Activated B cell treated with CpG ODN at 0.5 μM for 24 hours (primary cell): ENCODE results near the gene DPEP3. TPM values are rescaled to one million over a fixed set of nuclear protein-coding genes. Genes with fewer than 3 reads are reported as not detected.

Experiments used
- ATAC-seq: fragments of 200-7000 bp; cut with Tn5 transposase; one replicate; pipeline ENCODE4 v1.10.0; 2021; ENCODE audit warnings: low read depth, mild to moderate bottlenecking, moderate library complexity
- CTCF ChIA-PET: fragments of 350-600 bp; sonication (Branson Sonifier 250); formaldehyde crosslinking; loops from one replicate; lab custom pipeline; 2021; ENCODE audit warnings: antibody characterized with exemption; lab: Charles Lee
- POLR2A ChIA-PET: fragments of 350-600 bp; sonication (Branson Sonifier 250); formaldehyde crosslinking; loops from one replicate; lab custom pipeline; 2021; ENCODE audit warnings: antibody characterized with exemption; lab: Charles Lee
- DNase-seq: peaks from one replicate; pipeline ENCODE4 v3.0.0; 2022
- H3K27ac Mint-ChIP-seq: one replicate; pipeline ENCODE4 v1.8.0; 2020; ENCODE audit warnings: mixed read lengths
- H3K27me3 Mint-ChIP-seq: one replicate; pipeline ENCODE4 v1.8.0; 2021; ENCODE audit warnings: mixed read lengths
- H3K36me3 Mint-ChIP-seq: one replicate; pipeline ENCODE4 v1.8.0; 2021; ENCODE audit warnings: low read depth, mixed read lengths
- H3K4me1 Mint-ChIP-seq: one replicate; pipeline ENCODE4 v1.8.0; 2021; ENCODE audit warnings: mixed read lengths
- H3K4me3 Mint-ChIP-seq: one replicate; pipeline ENCODE4 v1.8.0; 2020; ENCODE audit warnings: mild to moderate bottlenecking, mixed read lengths
- H3K9me3 Mint-ChIP-seq: one replicate; pipeline ENCODE4 v1.8.0; 2020; ENCODE audit warnings: mixed read lengths
- intact Hi-C: fragments of 100-400 bp; cut with micrococcal nuclease; formaldehyde crosslinking; loops from one replicate; pipeline ENCODE4 v1.15.1; 2024
- total RNA-seq: library from RNA; stranded (reverse); gene quantifications from 2 replicates; pipeline ENCODE4 v1.2.3, GENCODE V29; 2022
- TF ChIP-seq, protein P1 (sequence below): fragments of 200-600 bp; IDR thresholded peaks from one replicate; pipeline ENCODE4 v1.8.0; 2022; ENCODE audit warnings: antibody characterized with exemption, mild to moderate bottlenecking

The DPEP3 gene
- total RNA-seq, 1 donor from 2014 or later, result 0.38 TPM

GRCh38 chr16:67945392-67945933 is 34.8 kb downstream of the DPEP3 start:
- no peak overlapping the region for H3K4me3 Mint-ChIP-seq
- intact Hi-C loops, result no loop called here
- TF ChIP-seq, protein P1, sequence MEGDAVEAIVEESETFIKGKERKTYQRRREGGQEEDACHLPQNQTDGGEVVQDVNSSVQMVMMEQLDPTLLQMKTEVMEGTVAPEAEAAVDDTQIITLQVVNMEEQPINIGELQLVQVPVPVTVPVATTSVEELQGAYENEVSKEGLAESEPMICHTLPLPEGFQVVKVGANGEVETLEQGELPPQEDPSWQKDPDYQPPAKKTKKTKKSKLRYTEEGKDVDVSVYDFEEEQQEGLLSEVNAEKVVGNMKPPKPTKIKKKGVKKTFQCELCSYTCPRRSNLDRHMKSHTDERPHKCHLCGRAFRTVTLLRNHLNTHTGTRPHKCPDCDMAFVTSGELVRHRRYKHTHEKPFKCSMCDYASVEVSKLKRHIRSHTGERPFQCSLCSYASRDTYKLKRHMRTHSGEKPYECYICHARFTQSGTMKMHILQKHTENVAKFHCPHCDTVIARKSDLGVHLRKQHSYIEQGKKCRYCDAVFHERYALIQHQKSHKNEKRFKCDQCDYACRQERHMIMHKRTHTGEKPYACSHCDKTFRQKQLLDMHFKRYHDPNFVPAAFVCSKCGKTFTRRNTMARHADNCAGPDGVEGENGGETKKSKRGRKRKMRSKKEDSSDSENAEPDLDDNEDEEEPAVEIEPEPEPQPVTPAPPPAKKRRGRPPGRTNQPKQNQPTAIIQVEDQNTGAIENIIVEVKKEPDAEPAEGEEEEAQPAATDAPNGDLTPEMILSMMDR, result no peak
- H3K36me3 Mint-ChIP-seq, result peaks cover 16% of the 10 kb centered on the region
- ATAC-seq (no peak), DNase-seq (no peak)
- no peak overlapping the region for H3K27ac Mint-ChIP-seq
- no peaks in the 10 kb centered on the region for H3K9me3 Mint-ChIP-seq
- H3K27me3 Mint-ChIP-seq, result no peaks in the 10 kb centered on the region
- ChIA-PET CTCF (interaction anchor here (1.2 kb wide), 1 partner anchor 62 kb away, joined by 3 read pairs; no protein-coding TSS in a partner anchor), POLR2A (no interaction called here)
- peaks cover 9% of the 10 kb centered on the region for H3K4me1 Mint-ChIP-seq

- DNase-seq (no peak), ATAC-seq (no peak)
- Mint-ChIP-seq H3K4me3 (no peak overlapping the region), H3K27me3 (no peaks in the 10 kb centered on the region), H3K36me3 (peaks cover 16% of the 10 kb centered on the region), H3K9me3 (no peaks in the 10 kb centered on the region), H3K4me1 (peaks cover 15% of the 10 kb centered on the region), H3K27ac (no peak overlapping the region)
- intact Hi-C loops, result no loop called here
- CTCF ChIA-PET, result interaction anchor here (1.2 kb wide), 2 partner anchors 61 to 96 kb away, joined by 3 read pairs; no protein-coding TSS in a partner anchor
- POLR2A ChIA-PET, result interaction anchor here (1.0 to 1.1 kb wide), 2 partner anchors 9 to 16 kb away, joined by 3 read pairs; no protein-coding TSS in a partner anchor
- TF ChIP-seq, protein P1, result no peak
Observed at GRCh38 chr16:67944690-67945391, 35.5 kb downstream of the DPEP3 start.

DNA sequence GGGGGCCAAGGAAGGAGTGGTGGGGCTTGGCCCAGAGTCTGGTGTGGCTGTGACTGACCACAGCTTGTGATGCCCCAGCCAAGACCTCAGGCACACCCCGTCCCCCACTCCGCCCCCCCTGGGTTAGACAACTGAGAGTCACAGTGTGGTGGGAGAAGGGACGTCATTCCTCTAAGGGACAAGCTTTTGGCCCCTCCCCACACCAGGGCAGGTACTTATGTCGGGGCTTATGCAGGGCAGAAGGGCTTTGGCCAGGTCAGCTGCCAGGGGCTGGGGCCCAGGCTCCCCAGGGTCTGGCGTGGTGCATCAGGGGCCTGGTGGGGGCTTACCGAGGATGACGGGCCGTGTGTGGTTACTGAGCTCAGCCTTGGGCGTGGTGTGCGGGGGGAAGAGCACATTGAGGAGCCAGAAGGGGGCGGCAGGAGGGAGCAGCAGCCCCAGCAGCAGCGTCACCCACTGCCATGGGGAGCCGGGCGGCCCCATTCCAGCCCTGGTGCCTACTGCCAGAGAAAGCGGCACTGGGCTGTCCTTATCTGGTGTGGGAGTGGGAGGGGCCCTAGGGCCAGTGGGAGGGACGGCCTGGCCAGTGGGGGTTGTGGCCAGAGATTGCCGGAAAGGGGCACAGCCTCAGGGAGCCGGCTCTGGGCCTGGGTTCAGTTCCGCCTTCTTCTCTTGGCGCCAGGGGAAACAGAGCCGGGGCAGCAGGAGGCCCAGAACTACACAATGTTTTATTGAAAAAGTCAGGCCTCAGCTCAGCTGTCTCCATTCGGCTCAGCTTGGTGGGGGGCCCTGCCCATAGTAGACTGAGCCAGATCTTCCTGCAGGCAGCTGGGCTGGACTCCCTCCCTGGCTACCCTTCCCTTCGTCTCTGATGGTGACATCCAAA is 36.4 kb downstream of the DPEP3 start, which contains the start of gene LCAT:
TSS of gene LCAT (minus strand) at position 502 of the 886 bp plus-strand sequence. CDS start at position 483, 19 bp downstream.
- H3K27me3 Mint-ChIP-seq, result no peaks in the 10 kb centered on the region
- DNase-seq (no peak), ATAC-seq (no peak)
- H3K9me3 Mint-ChIP-seq, result no peaks in the 10 kb centered on the region
- H3K4me3 Mint-ChIP-seq, result no peak within 1 kb of the TSS
- TF ChIP-seq, protein P1, result no peak
- peaks cover 16% of the 10 kb centered on the region for H3K36me3 Mint-ChIP-seq
- ChIA-PET POLR2A (interaction anchor here (1.0 to 1.1 kb wide), 2 partner anchors 8 to 17 kb away, joined by 3 read pairs; no protein-coding TSS in a partner anchor), CTCF (interaction anchor here (1.2 kb wide), 2 partner anchors 60 to 97 kb away, joined by 3 read pairs; no protein-coding TSS in a partner anchor)
- intact Hi-C loops, result no loop called here
- H3K27ac Mint-ChIP-seq, result no peak within 1 kb of the TSS
- H3K4me1 Mint-ChIP-seq, result peaks cover 18% of the 10 kb centered on the region

GRCh38 chr16:67943256-67943618 is 37.1 kb downstream of the DPEP3 start:
- no peak for ATAC-seq
- H3K27ac Mint-ChIP-seq, result no peak overlapping the region
- intact Hi-C loops, result no loop called here
- ChIA-PET CTCF (no interaction called here), POLR2A (no interaction called here)
- H3K27me3 Mint-ChIP-seq, result no peaks in the 10 kb centered on the region
- peaks cover 18% of the 10 kb centered on the region for H3K4me1 Mint-ChIP-seq
- TF ChIP-seq, protein P1, result no peak
- DNase-seq, result no peak
- H3K9me3 Mint-ChIP-seq, result no peaks in the 10 kb centered on the region
- peaks cover 15% of the 10 kb centered on the region for H3K36me3 Mint-ChIP-seq
- no peak overlapping the region for H3K4me3 Mint-ChIP-seq
